Astrocyte of the cerebellum (primary cell): ENCODE data around the gene HAUS2.
A peak's percentile ranks its signal among the peaks of the same experiment; 100 is the strongest.

Experiments used
- DNase-seq: peaks from one replicate; pipeline ENCODE4 v3.0.0-alpha.2; 2011; ENCODE audit warnings: low read depth
- H3K4me3 ChIP-seq: 2 replicates; pipeline ENCODE4 v1.5.1; 2011; ENCODE audit warnings: mild to moderate bottlenecking, low read depth, low read length, moderate library complexity
- in situ Hi-C: cut with HindIII; loops from 2 replicates; pipeline ENCODE4 v1.10.0; 2017; ENCODE audit warnings: low sequenced_read_pairs
- TF ChIP-seq, protein P1 (sequence below): IDR thresholded peaks from 2 replicates; pipeline ENCODE4 v1.5.1; 2012; ENCODE audit warnings: low read length, low read depth, moderate library complexity, mild to moderate bottlenecking; ENCODE audit errors: missing control alignments

The HAUS2 gene

GRCh38 chr15:42548249-42549031 is at the start of gene HAUS2, which contains the start of gene LRRC57:
HAUS2 (plus strand) TSS chr15:42548838; CDS start chr15:42548873, 35 bp downstream.
LRRC57 (minus strand) TSS chr15:42548793; CDS start chr15:42548434, 359 bp downstream.
- DNase-seq = peak; percentile 53
- H3K4me3 ChIP-seq = peak within 1 kb of the TSS; percentile 94
- TF ChIP-seq, protein P1, sequence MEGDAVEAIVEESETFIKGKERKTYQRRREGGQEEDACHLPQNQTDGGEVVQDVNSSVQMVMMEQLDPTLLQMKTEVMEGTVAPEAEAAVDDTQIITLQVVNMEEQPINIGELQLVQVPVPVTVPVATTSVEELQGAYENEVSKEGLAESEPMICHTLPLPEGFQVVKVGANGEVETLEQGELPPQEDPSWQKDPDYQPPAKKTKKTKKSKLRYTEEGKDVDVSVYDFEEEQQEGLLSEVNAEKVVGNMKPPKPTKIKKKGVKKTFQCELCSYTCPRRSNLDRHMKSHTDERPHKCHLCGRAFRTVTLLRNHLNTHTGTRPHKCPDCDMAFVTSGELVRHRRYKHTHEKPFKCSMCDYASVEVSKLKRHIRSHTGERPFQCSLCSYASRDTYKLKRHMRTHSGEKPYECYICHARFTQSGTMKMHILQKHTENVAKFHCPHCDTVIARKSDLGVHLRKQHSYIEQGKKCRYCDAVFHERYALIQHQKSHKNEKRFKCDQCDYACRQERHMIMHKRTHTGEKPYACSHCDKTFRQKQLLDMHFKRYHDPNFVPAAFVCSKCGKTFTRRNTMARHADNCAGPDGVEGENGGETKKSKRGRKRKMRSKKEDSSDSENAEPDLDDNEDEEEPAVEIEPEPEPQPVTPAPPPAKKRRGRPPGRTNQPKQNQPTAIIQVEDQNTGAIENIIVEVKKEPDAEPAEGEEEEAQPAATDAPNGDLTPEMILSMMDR = no peak
- in situ Hi-C loops = no loop called here

DNA sequence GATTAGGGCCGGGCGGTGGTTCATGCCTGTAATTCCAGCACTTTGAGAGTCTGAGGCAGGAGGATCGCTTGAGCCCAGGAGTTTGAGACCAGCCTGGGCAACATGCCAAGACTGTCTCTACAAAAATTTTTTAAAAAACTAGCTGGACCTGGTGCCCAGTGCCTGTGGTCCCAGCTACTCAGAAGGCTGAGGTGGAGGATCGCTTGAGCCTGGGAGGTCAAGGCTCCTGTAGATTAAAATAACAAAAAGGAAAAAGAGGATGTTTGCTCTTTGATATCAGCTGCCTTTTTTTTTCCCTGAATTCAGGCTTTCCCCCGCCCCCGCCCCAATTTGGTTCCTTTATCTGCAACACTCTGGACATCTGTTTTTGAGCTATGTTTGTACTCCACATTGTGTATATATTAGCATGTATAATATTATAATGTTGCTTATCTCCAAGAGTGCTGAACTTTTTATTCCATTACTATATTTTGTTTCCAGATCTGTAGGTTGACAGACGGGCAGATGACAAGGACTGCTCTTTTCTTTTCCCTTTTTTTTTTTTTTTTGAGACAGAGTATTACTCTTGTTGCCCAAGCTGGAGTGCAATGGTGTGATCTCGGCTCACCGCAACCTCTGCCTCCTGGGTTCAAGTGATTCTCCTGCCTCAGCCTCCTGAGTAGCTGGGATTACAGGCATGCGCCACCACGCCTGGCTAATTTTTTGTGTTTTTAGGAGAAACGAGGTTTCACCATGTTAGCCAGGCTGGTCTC is 48.6 kb upstream of the HAUS2 start:
- DNase-seq = no peak
- TF ChIP-seq, protein P1 = no peak
- no peak overlapping the region for H3K4me3 ChIP-seq
- in situ Hi-C loops = no loop called here

- no peak for DNase-seq
- in situ Hi-C loops = no loop called here
- TF ChIP-seq, protein P1 = no peak
- H3K4me3 ChIP-seq = no peak overlapping the region
Observed at GRCh38 chr15:42502477-42502876, 46.2 kb upstream of the HAUS2 start.

DNA sequence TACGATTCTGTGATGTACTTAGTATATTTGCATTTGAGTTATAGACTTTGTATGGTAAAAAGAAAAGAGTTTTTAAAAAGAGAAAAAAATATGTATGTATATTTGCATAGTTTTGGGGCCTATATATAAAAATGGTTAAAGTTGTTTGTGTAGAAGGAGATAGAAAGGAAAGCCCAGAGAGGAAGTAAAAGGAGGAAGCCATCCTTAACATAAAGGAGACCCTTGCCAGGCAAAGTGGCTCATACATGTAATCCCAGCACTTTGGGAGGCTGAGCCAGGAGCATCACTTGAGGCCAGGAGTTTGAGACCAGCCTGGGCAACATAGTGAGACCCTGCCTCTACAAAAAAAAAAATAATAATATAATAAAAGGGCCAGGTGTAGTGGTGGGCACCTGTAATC is 44.8 kb upstream of the HAUS2 start:
- TF ChIP-seq, protein P1 = no peak
- no peak overlapping the region for H3K4me3 ChIP-seq
- no peak for DNase-seq
- in situ Hi-C loops = no loop called here

DNA sequence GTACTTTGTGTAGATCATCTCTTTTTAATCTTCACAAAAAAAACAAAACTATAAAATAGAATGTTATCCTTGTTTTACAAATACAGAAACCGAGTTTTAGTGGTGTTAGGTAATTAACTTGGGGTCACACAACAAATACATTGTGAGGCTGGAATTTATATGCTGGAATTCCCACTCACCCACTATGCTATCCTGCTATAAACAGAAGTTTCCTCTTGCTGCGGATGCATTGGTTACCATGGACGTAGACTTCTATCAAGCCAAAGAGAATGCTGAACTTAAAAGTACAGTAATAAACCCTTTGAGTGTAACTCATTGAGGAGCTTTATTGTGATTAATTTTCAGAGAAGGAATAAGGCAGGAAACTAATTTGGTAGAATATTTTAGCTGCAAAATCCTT is 44.0 kb upstream of the HAUS2 start:
- in situ Hi-C loops = no loop called here
- DNase-seq = no peak
- H3K4me3 ChIP-seq = no peak overlapping the region
- TF ChIP-seq, protein P1 = no peak

DNA sequence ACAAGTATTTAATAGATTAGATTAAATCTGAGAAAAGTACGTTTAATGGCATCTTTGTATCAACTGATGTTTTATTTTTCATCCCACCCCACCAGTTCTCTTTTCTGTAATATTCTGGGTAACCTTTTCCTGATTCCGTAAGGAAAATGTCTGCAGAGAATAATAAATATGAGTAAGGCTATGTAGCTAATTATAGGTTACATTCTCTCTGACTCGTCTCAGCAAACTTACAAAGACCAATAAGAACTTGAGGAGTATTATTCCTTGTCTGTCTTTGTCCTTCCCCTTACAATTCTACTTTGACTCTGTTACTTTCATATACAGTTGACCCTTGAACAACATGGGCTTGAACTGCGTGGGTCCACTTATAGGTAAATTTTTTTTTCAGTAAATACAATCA is 41.1 kb upstream of the HAUS2 start:
- no peak for DNase-seq
- H3K4me3 ChIP-seq = no peak overlapping the region
- in situ Hi-C loops = no loop called here
- TF ChIP-seq, protein P1 = no peak
